ENCODE results near the gene RIOK1. TPM values are rescaled to one million over a fixed set of nuclear protein-coding genes. Genes with fewer than 3 reads are reported as not detected.
"Not testable (repeated sequence)": the region's sequence is repeated elsewhere in the genome, so short reads cannot be mapped to it uniquely, and the experiment has no call there.

RIOK1 gene
- total RNA-seq (2014; rRNA removed; shearing (Covaris generic)): 23.8 and 29.1 TPM in 2 replicates

DNA sequence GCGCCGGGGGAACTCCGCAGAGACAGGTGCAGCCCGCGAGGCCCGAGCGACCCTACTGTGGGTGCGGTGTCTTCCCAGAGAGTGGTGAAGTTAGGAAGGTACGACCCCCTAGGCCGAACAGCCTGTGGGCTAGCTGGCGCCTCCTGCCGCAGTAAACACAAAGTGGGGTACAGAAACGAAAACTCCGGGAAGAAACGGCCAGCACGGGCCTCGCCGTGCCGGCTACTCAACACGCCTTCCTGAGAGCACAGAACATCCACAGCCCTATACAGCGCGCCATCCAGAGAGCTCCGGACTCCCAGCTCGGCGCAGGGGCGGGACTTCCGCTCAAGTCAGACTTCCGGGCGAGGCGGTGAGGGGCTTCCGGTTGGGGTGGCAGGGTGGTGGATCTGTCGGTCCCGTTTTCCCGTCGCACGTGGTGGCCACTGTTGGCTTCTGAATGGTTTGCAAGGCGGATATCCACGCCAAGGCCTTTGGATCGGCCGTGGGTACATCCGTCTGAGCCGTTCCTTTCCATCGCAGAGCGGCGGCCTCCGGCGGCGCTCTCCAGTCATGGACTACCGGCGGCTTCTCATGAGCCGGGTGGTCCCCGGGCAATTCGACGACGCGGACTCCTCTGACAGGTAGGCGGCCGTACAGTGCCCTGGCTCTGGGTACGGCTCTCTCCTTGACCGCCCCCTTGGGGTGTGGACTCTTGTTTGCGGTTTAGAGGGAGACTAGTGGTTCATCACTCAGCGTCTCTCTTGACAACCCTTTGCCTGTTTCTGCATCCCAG, at the start of gene RIOK1, which contains the start of gene CAGE1:
RIOK1 (plus strand) TSS at position 358 of the 775 bp plus-strand sequence; CDS start at position 553, 195 bp downstream.
CAGE1 (minus strand) TSS at position 292 of the 775 bp plus-strand sequence. CDS start 2,569 bp downstream, outside the sequence.
- H3K36me3 ChIP-seq: peaks cover 21% of the 10 kb centered on the region
- H3K4me1 ChIP-seq (replicated peaks): peaks cover 6% of the 10 kb centered on the region
- H3K27ac ChIP-seq: peak within 1 kb of the TSS; percentile 55
- peak within 1 kb of the TSS; percentile 63 for H3K4me3 ChIP-seq
- DNase-seq (ENCODE audit: low read depth in 1 of 2, low spot score in 2 of 2): peak; percentile 90 to 96
- 0 out of 2 replicates have a peak, but pooled peaks cover 3% of the 10 kb centered on the region for H3K27me3 ChIP-seq (replicated peaks)
- H3K9me3 ChIP-seq (replicated peaks): no peaks in the 10 kb centered on the region

DNA sequence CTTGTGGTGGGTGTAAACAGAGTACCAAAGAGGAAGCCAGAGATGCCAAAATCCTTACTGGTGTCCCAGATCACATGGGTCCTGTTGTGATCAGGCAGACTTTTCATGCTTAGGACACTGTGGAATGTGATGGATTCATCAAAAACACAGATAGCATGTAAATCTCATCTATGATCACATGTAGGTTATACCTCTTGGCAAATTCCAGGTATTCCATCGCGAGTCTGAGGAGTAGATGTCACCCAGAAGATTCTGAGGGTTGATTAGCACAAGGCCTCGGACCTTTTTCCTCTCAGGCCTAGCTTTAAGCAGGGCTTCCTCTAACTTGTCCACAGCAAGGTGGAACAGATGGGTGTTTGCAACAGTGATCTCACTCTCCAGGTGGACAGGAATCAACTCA, 48.3 kb upstream of the RIOK1 start:
- Histone ChIP-seq H3K4me1 (replicated peaks) (no peaks in the 10 kb centered on the region), H3K27me3 (replicated peaks) (no peaks in the 10 kb centered on the region), H3K36me3 (no peaks in the 10 kb centered on the region), H3K4me3 (no peak overlapping the region), H3K9me3 (replicated peaks) (no peaks in the 10 kb centered on the region), H3K27ac (no peak overlapping the region)
- no peak for DNase-seq (ENCODE audit: low read depth in 1 of 2, low spot score in 2 of 2)

DNA sequence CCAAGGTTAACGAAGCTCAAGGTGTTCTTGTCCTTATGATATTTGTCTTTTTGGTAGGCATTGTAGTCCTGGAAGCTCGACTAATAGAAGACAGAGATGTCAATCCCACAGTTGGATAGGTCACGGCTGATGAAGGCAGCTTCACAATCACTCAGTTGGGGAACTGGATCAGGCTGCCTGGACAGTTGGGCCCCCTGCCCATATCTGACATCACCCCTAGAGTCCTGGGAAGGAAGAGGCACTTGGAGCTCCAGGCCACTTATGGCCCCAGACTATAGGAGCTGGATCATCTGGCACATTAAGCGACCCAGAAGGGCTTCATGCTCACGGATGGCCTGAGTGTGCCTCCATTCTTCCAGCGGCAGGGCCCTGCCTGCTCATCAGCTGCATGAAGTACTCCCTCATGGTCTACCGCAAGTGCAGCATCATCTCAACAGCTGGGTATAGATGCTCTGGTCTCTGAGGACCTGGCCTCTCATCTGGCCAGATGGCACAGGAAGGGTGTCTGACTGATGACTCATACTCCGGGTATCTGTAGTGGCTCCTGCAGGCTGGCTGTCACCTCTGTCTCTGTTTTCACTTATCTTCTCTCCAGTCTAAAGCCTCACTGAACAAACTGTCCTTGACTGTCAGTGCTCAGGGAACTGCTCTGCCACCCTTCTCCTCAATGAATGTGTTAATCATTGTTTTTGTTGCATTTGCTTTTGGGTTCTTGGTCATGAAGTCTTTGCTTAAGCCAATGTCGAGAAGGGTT, 47.4 kb upstream of the RIOK1 start:
- no peak overlapping the region for H3K4me3 ChIP-seq
- no peaks in the 10 kb centered on the region for H3K9me3 ChIP-seq (replicated peaks)
- no peaks in the 10 kb centered on the region for H3K36me3 ChIP-seq
- no peak overlapping the region for H3K27ac ChIP-seq
- DNase-seq (ENCODE audit: low read depth in 1 of 2, low spot score in 2 of 2): no peak
- H3K27me3 ChIP-seq (replicated peaks): no peaks in the 10 kb centered on the region
- no peaks in the 10 kb centered on the region for H3K4me1 ChIP-seq (replicated peaks)

DNA sequence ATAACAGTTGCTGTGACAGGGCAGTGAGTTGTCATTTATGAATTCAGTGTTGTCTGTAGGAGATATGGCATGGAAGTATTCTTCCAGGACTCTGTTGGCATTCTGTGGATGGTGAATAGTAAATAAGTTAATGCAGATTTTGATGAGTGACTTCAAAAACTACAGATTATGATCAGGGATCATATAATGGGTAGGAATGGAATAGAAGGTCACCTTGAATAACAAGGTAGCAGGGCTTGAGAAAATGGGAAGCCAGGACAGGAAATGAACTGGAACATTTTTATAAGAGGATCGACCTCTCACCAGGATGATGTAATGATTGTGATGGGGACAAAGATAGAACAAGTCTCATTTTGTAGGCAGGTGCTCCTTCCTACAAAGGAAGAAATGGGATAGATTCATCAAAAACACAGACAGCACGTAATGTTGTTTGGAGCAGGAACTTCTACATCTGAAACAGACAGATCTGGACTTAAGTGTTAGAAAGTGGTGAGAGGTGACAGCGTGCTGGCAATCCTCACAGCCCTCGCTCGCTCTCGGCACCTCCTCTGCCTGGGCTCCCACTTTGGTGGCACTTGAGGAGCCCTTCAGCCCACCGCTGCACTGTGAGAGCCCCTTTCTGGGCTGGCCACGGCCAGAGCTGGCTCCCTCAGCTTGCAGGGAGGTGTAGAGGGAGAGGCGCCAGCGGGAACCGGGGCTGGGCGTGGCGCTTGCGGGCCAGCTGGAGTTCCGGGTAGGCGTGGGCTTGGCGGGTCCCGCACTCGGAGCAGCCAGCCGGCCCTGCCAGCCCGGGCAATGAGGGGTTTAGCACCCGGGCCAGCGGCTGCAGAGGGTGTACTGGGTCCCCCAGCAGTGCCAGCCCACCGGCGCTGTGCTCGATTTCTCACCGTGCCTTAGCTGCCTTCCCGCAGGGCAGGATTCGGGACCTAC, 45.8 kb upstream of the RIOK1 start:
- H3K4me3 ChIP-seq: no peak overlapping the region
- H3K4me1 ChIP-seq (replicated peaks): no peaks in the 10 kb centered on the region
- DNase-seq (ENCODE audit: low read depth in 1 of 2, low spot score in 2 of 2): no peak
- no peaks in the 10 kb centered on the region for H3K27me3 ChIP-seq (replicated peaks)
- no peak overlapping the region for H3K27ac ChIP-seq
- no peaks in the 10 kb centered on the region for H3K36me3 ChIP-seq
- no peaks in the 10 kb centered on the region for H3K9me3 ChIP-seq (replicated peaks)

DNA sequence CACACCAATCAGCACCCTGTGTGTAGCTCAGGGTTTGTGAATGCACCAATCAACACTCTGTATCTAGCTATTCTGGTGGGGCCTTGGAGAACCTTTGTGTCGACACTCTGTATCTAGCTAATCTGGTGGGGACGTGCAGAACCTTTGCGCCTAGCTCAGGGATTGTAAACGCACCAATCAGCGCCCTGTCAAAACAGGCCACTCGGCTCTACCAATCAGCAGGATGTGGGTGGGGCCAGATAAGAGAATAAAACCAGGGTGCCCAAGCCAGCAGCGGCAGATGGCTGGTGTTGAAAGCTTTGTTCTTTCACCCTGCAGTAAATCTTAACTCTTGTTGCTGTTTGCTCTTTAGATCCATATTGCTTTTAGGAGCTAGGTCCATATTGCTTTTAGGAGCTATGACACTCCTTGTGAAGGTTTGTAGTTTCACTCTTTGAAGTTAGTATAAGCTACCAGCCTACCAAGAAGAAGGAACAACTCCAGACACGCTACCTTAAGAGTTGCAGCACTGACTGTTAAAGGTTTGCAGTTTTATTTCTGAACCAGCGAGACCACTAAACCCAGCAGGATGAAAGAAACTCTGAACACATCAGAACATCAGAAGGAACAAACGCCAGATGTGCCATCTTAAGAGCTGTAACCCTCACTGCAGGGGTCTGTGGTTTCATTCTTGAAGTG, 44.7 kb upstream of the RIOK1 start:
- H3K4me3 ChIP-seq; DNase-seq (ENCODE audit: low read depth in 1 of 2, low spot score in 2 of 2); H3K36me3 ChIP-seq; H3K27me3 ChIP-seq (replicated peaks); H3K9me3 ChIP-seq (replicated peaks); H3K27ac ChIP-seq; H3K4me1 ChIP-seq (replicated peaks): not testable (repeated sequence)

DNA sequence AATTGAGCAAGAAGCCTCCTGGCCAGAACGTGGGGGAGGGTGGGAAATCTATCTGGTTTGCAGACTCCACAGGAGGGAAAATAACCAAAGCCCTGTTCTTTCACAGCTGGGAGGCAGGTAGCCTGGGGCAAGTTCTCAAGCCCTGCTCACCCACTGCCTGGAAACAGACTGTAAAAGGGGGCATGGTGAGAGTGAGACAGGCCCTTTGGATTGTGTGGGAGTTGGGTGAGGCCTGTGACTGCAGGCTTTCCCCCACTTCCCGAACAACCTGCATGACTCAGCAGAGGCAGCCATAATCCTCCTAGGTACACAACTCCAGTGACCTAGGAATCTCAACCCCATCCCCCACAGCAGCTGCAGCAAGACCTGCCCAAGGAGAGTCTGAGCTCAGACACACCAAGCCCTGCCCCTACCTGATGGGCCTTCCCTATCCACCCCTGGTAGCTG, 42.0 kb upstream of the RIOK1 start:
- not testable (repeated sequence) for H3K36me3 ChIP-seq; H3K4me1 ChIP-seq (replicated peaks); H3K27ac ChIP-seq; H3K4me3 ChIP-seq; H3K27me3 ChIP-seq (replicated peaks); H3K9me3 ChIP-seq (replicated peaks); DNase-seq (ENCODE audit: low read depth in 1 of 2, low spot score in 2 of 2)

DNA sequence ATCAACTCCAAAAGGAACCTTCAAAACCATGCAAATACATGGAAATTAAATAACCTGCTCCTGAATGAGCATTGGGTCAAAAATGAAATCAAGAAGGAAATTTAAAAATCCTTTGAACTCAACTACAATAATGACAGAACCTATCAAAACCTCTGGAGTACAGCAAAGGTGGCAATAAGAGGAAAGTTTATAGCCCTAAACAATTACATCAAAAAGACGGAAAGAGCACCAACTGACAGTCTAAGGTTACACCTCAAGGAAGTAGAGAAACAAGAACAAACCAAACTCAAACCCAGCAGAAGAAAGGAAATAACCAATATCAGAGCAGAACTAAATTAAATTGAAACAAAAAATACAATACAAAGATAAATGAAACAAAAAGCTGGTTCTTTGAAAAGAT, 39.0 kb upstream of the RIOK1 start:
- not testable (repeated sequence) for H3K9me3 ChIP-seq (replicated peaks); DNase-seq (ENCODE audit: low read depth in 1 of 2, low spot score in 2 of 2); H3K27ac ChIP-seq; H3K36me3 ChIP-seq; H3K4me3 ChIP-seq; H3K4me1 ChIP-seq (replicated peaks)
- peaks cover 18% of the 10 kb centered on the region for H3K27me3 ChIP-seq (replicated peaks)

DNA sequence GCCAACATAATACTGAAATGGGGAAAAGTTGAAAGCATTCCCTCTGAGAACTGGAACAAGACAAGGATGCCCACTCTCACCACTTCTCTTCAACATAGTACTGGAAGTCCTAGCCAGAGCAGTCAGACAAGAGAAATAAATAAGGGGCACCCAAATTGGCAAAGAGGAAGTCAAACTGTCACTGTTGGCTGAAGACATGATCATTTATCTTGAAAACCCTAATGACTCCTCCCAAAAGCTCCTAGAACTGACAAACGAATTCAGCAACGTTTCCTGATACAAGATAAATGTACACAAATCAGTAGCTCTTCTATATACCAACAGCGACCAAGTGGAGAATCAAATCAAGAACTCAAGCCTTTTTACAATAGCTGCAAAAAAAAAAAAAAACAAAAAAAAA, 37.7 kb upstream of the RIOK1 start:
- not testable (repeated sequence) for DNase-seq (ENCODE audit: low read depth in 1 of 2, low spot score in 2 of 2); H3K27ac ChIP-seq; H3K9me3 ChIP-seq (replicated peaks); H3K36me3 ChIP-seq; H3K4me1 ChIP-seq (replicated peaks); H3K4me3 ChIP-seq
- peaks cover 18% of the 10 kb centered on the region for H3K27me3 ChIP-seq (replicated peaks)

DNA sequence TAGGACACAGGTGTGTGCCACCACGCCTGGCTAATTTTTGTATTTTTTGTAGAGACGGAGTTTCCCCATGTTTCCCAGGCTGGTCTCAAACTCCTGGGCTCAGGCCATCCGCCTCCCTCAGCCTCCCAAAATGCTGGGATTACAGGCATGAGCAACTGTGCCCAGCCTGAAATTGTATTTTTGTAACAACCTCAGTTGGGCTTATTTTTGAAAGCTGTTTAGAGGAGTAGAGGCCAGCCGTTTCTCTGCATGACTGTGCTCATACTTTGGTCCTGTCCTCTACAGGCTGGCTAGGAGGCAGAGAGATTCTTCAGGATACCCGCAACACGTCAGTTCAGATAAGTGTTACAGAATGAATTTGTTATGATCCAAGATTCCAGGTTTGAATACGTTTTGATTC, 22.2 kb upstream of the RIOK1 start:
- 0 out of 2 replicates have a peak, but pooled peaks cover 3% of the 10 kb centered on the region for H3K27me3 ChIP-seq (replicated peaks)
- H3K36me3 ChIP-seq: no peaks in the 10 kb centered on the region
- H3K4me3 ChIP-seq: no peak overlapping the region
- no peaks in the 10 kb centered on the region for H3K4me1 ChIP-seq (replicated peaks)
- no peaks in the 10 kb centered on the region for H3K9me3 ChIP-seq (replicated peaks)
- DNase-seq (ENCODE audit: low read depth in 1 of 2, low spot score in 2 of 2): no peak
- no peak overlapping the region for H3K27ac ChIP-seq

DNA sequence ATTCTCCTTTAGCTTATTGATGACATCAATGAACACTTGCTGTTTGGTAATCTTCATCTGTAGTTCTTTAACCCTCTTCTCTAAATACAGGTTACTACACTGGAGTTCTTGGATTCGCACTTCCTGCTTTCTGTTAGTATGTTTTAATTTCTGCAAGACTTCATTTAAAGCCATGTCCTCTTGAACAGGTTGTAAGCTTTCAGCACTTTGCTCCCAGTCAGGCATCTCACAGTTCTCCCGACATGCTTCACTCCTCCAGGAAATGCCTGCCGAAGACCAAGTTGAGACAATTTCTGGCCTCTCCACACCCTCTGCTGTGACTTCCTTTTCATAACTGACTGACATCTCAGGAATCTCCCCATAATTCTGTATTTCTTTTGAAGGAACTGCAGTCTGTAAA, 15.9 kb upstream of the RIOK1 start:
- Histone ChIP-seq H3K9me3 (replicated peaks) (no peaks in the 10 kb centered on the region), H3K27me3 (replicated peaks) (peaks cover 4% of the 10 kb centered on the region; the same call in 1 of the 2 replicates), H3K27ac (no peak overlapping the region), H3K36me3 (no peaks in the 10 kb centered on the region), H3K4me3 (no peak overlapping the region), H3K4me1 (replicated peaks) (no peaks in the 10 kb centered on the region)
- no peak for DNase-seq (ENCODE audit: low read depth in 1 of 2, low spot score in 2 of 2)

DNA sequence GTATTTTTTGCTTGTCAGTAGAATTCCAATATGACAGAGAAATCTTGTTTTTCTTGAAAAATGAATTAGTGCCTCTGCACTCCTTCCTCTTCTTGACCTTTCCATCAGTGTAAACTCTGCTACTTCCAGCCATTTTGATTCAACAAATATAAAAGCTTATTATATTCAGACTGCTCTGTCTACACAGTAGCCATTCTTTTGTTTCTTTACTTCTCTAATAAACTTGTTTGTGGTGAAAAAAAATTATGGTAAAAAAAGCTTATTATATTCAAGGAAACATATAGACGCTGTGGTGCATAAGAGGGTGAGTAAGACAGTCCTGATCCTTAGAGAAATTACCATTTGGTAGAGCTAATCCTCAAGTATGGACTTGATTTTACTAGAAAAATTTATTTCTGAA, 11.6 kb upstream of the RIOK1 start:
- Histone ChIP-seq H3K36me3 (no peaks in the 10 kb centered on the region), H3K4me3 (no peak overlapping the region), H3K27me3 (replicated peaks) (peaks cover 4% of the 10 kb centered on the region; the same call in 1 of the 2 replicates), H3K9me3 (replicated peaks) (no peaks in the 10 kb centered on the region), H3K27ac (no peak overlapping the region), H3K4me1 (replicated peaks) (no peaks in the 10 kb centered on the region)
- DNase-seq (ENCODE audit: low read depth in 1 of 2, low spot score in 2 of 2): no peak

DNA sequence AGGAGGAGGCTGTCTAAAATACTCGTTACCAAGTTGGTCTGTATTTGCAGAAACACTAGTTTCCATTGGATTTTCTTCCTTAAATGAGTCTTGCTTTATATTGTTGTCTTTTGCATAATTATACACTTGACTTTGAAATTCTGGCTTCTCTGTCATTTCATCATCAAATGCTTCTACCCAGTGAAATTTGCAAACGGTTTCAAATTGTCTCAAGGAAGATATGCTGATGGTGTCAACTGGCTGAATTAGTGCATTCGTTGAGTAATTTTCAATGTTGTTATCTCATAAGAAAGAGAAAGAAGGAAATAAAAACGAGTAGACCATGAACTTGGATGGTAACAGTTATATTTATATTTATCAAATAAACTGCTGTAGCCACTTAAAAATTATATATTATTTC, 10.9 kb upstream of the RIOK1 start:
- Histone ChIP-seq H3K36me3 (no peaks in the 10 kb centered on the region), H3K27ac (no peak overlapping the region), H3K27me3 (replicated peaks) (peaks cover 4% of the 10 kb centered on the region; the same call in 1 of the 2 replicates), H3K9me3 (replicated peaks) (no peaks in the 10 kb centered on the region), H3K4me1 (replicated peaks) (no peaks in the 10 kb centered on the region), H3K4me3 (no peak overlapping the region)
- no peak for DNase-seq (ENCODE audit: low read depth in 1 of 2, low spot score in 2 of 2)

DNA sequence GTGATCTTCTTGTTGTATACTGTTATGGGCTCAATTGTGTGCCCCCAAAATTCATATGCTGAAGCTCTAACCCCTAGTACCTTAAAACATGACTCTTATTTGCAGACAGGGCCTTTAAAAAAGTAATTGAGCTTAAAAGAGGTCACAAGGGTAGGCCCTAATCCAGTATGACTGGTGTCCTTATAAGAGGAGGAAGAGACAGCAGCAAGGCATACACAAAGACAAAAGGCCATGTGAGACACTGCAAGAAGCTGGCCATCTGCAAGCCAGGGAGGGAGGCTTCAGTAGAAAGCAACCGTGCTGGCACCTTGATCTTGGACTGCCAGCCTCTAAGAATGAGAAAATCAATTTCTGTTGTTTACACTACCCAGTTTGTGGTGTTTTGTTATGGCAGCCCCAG, 8.5 kb upstream of the RIOK1 start:
- H3K4me1 ChIP-seq (replicated peaks): no peaks in the 10 kb centered on the region
- no peak overlapping the region for H3K4me3 ChIP-seq
- no peaks in the 10 kb centered on the region for H3K9me3 ChIP-seq (replicated peaks)
- no peak overlapping the region for H3K27ac ChIP-seq
- H3K36me3 ChIP-seq: no peaks in the 10 kb centered on the region
- H3K27me3 ChIP-seq (replicated peaks): peaks cover 7% of the 10 kb centered on the region; the same call in 1 of the 2 replicates
- DNase-seq (ENCODE audit: low read depth in 1 of 2, low spot score in 2 of 2): no peak
